Measurements from ENCODE around the gene TSPAN1.

DNA sequence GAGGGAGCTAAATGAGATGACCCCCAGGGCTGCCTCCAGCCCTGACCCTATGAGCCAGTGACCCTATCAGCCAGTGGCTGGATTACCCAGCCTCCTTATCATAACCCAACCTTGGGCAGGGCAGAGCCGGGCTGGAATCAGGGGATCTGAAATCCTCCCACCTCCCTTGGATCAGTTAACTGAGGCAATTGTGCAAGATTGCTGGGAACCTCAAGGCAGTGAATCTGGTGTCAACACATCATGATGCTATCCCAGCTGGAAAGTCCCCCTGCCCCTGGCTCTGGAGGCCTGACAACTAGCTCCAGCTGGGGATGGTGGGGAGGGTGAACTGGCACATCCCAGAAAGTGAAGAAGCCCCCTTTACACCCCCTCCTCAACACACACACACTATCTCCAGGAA lies 6.4 kb upstream of the TSPAN1 start:
- TF ChIP-seq RAD21 (IDR thresholded peaks at IDR 0.05; ENCODE audit: low read depth) (no peak), EP300 (IDR thresholded peaks at IDR 0.05; ENCODE audit: borderline replicate concordance) (no peak), CEBPB (IDR thresholded peaks at IDR 0.05) (no peak), CREB1 (IDR thresholded peaks at IDR 0.05; ENCODE audit: low read depth) (no peak), ZBTB7A (IDR thresholded peaks at IDR 0.05; ENCODE audit: low read depth) (no peak), TCF12 (IDR thresholded peaks at IDR 0.05; ENCODE audit: low read depth) (no peak), TAF1 (IDR thresholded peaks at IDR 0.05; ENCODE audit: low read depth) (no peak), FOXM1 (IDR thresholded peaks at IDR 0.05; ENCODE audit: borderline replicate concordance, low read depth) (no peak), TEAD4 (IDR thresholded peaks at IDR 0.05) (no peak), EGR1 (IDR thresholded peaks at IDR 0.05) (no peak)
- TF ChIP-seq, protein P1, sequence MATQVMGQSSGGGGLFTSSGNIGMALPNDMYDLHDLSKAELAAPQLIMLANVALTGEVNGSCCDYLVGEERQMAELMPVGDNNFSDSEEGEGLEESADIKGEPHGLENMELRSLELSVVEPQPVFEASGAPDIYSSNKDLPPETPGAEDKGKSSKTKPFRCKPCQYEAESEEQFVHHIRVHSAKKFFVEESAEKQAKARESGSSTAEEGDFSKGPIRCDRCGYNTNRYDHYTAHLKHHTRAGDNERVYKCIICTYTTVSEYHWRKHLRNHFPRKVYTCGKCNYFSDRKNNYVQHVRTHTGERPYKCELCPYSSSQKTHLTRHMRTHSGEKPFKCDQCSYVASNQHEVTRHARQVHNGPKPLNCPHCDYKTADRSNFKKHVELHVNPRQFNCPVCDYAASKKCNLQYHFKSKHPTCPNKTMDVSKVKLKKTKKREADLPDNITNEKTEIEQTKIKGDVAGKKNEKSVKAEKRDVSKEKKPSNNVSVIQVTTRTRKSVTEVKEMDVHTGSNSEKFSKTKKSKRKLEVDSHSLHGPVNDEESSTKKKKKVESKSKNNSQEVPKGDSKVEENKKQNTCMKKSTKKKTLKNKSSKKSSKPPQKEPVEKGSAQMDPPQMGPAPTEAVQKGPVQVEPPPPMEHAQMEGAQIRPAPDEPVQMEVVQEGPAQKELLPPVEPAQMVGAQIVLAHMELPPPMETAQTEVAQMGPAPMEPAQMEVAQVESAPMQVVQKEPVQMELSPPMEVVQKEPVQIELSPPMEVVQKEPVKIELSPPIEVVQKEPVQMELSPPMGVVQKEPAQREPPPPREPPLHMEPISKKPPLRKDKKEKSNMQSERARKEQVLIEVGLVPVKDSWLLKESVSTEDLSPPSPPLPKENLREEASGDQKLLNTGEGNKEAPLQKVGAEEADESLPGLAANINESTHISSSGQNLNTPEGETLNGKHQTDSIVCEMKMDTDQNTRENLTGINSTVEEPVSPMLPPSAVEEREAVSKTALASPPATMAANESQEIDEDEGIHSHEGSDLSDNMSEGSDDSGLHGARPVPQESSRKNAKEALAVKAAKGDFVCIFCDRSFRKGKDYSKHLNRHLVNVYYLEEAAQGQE (IDR thresholded peaks at IDR 0.05; ENCODE audit: low read depth): no peak
- TF ChIP-seq, protein P2, sequence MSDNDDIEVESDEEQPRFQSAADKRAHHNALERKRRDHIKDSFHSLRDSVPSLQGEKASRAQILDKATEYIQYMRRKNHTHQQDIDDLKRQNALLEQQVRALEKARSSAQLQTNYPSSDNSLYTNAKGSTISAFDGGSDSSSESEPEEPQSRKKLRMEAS (IDR thresholded peaks at IDR 0.05): no peak
- TF ChIP-seq, protein P3, sequence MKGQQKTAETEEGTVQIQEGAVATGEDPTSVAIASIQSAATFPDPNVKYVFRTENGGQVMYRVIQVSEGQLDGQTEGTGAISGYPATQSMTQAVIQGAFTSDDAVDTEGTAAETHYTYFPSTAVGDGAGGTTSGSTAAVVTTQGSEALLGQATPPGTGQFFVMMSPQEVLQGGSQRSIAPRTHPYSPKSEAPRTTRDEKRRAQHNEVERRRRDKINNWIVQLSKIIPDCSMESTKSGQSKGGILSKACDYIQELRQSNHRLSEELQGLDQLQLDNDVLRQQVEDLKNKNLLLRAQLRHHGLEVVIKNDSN (IDR thresholded peaks at IDR 0.05): no peak
